Vagina (tissue), 2 donors: ENCODE measurements around the gene PKIG.

Experiments used
- CTCF ChIP-seq, 3 experiments: fragments of 450-650 bp in 2 of 3; fragments of 200-600 bp in 1 of 3; sonication (generic) in 1 of 3; IDR thresholded peaks; one replicate each; pipeline ENCODE4 v1.5.1; 2017 to 2019; ENCODE audit warnings: antibody characterized with exemption in 3 of 3, mild to moderate bottlenecking in 2 of 3, moderate library complexity in 2 of 3
- POLR2A ChIP-seq, 2 donors: fragments of 450-650 bp; IDR thresholded peaks; one replicate each; pipeline ENCODE4 v1.6.1; 2017; ENCODE audit warnings: antibody characterized with exemption in 2 of 2, mild to moderate bottlenecking in 2 of 2, moderate library complexity in 2 of 2

- TF ChIP-seq CTCF (IDR thresholded peaks at IDR 0.05) (no peak), POLR2A (IDR thresholded peaks at IDR 0.05) (no peak)
Measured at GRCh38 chr20:44624743-44625271, 42.4 kb downstream of the PKIG start.
